Lower lobe of right lung (tissue), 2 donors: Measurements from ENCODE around the gene NLRP6. TPM values are rescaled to one million over a fixed set of nuclear protein-coding genes. Genes with fewer than 3 reads are reported as not detected.
"Not testable (repeated sequence)": the region's sequence is repeated elsewhere in the genome, so short reads cannot be mapped to it uniquely, and the experiment has no call there.

ENCODE experiments used
- ATAC-seq, 2 donors: fragments of 200-7000 bp; cut with Tn5 transposase; one replicate each; pipeline ENCODE4 v1.9.1; 2020 to 2022; ENCODE audit warnings: mild to moderate bottlenecking in 2 of 2, moderate library complexity in 2 of 2
- DNase-seq: peaks from one replicate; pipeline ENCODE4 v3.0.0-alpha.2; 2020
- H3K27ac ChIP-seq: fragments of 200-600 bp; one replicate; pipeline ENCODE4 v1.8.0; 2022
- H3K27me3 ChIP-seq: fragments of 200-600 bp; one replicate; pipeline ENCODE4 v1.8.0; 2022; ENCODE audit warnings: low read depth
- H3K36me3 ChIP-seq: fragments of 200-600 bp; one replicate; pipeline ENCODE4 v1.8.0; 2022; ENCODE audit warnings: mild to moderate bottlenecking
- H3K4me1 ChIP-seq: fragments of 200-600 bp; one replicate; pipeline ENCODE4 v1.8.0; 2022
- H3K4me3 ChIP-seq: fragments of 200-600 bp; one replicate; pipeline ENCODE4 v1.8.0; 2022; ENCODE audit warnings: mild to moderate bottlenecking
- H3K9me3 ChIP-seq: fragments of 200-600 bp; one replicate; pipeline ENCODE4 v1.8.0; 2022
- intact Hi-C: fragments of 100-400 bp; cut with DNase I; formaldehyde crosslinking; loops from one replicate; pipeline ENCODE4 v1.11.0; 2022
- total RNA-seq: library from RNA; stranded (reverse); fragmentation: NEBNext Ultra II Directional; extraction: Animal tissue kit (Norgen Biotek cat#: 25700); gene quantifications from one replicate; pipeline ENCODE4 v1.2.1, GENCODE V29; 2021
- TF ChIP-seq, protein P1 (sequence below): fragments of 200-600 bp; IDR thresholded peaks from one replicate; pipeline ENCODE4 v1.8.0; 2022; ENCODE audit warnings: antibody characterized with exemption, mild to moderate bottlenecking
- donor health status: DM: no; HTN: yes; CAD: no; lungs with severe emphysema.

Gene NLRP6
- total RNA-seq, 1 donor from 2014 or later: 1.3 TPM

DNA sequence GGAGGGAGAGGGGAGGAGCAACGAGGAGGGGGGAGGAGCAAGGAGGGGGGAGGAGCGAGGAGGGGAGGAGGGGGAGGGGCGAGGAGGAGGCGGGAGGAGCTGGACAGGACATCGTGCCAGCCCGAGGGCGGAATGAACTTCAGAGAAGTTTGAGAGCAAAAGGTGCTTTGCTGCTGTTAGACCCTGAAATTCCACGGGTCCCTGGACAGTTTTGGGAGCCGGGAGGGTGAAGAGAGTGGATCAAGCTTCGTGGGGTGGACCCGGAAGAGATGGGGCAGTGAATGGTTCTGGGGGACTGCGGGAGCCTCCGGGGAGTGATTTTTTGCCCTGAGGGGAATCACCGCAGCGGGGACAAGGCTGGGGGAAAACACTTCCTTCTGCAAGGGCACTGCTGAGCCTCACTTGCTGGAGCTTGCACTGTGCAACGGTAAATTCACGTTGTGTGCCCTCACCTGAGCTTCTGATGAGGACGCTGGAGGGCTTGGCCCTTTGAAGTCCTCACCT is 10.7 kb upstream of the NLRP6 start:
- Histone ChIP-seq H3K4me3 (peak overlapping the region; percentile 47), H3K27ac (peak overlapping the region; percentile 85), H3K27me3 (no peaks in the 10 kb centered on the region), H3K36me3 (no peaks in the 10 kb centered on the region), H3K4me1 (peaks cover 14% of the 10 kb centered on the region), H3K9me3 (no peaks in the 10 kb centered on the region)
- DNase-seq (peak; percentile 86), ATAC-seq (peak; percentile 71 to 72)
- intact Hi-C loops: no loop called here
- TF ChIP-seq, protein P1, sequence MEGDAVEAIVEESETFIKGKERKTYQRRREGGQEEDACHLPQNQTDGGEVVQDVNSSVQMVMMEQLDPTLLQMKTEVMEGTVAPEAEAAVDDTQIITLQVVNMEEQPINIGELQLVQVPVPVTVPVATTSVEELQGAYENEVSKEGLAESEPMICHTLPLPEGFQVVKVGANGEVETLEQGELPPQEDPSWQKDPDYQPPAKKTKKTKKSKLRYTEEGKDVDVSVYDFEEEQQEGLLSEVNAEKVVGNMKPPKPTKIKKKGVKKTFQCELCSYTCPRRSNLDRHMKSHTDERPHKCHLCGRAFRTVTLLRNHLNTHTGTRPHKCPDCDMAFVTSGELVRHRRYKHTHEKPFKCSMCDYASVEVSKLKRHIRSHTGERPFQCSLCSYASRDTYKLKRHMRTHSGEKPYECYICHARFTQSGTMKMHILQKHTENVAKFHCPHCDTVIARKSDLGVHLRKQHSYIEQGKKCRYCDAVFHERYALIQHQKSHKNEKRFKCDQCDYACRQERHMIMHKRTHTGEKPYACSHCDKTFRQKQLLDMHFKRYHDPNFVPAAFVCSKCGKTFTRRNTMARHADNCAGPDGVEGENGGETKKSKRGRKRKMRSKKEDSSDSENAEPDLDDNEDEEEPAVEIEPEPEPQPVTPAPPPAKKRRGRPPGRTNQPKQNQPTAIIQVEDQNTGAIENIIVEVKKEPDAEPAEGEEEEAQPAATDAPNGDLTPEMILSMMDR: no peak

DNA sequence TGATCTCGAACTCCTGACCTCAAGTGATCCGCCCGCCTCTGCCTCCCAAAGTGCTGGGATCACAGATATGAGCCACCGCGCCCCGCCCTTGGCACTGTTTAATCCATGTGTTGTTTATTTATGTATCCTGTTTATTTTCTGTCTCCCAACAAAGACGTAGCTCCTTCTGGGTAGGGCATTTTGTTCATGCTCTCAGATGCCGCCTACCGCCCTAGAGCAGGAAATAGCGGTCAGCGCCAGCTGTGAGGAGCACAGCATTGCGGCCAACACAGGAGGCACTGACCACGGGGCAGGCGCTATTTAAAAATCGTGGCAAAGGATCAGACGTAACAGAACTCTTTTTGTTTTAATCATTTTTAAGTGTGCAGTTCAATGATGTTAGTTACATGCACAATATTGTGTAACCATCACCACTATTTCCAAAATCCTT is 9.5 kb upstream of the NLRP6 start:
- TF ChIP-seq, protein P1: peak; percentile 35
- DNase-seq: peak; percentile 85
- ATAC-seq: peak; percentile 83 to 86
- H3K27me3 ChIP-seq, intact Hi-C loops, H3K36me3 ChIP-seq, H3K9me3 ChIP-seq: not testable (repeated sequence)
- H3K4me3 ChIP-seq: peak overlapping the region; percentile 47
- H3K4me1 ChIP-seq: peaks cover 14% of the 10 kb centered on the region
- peak overlapping the region; percentile 85 for H3K27ac ChIP-seq

DNA sequence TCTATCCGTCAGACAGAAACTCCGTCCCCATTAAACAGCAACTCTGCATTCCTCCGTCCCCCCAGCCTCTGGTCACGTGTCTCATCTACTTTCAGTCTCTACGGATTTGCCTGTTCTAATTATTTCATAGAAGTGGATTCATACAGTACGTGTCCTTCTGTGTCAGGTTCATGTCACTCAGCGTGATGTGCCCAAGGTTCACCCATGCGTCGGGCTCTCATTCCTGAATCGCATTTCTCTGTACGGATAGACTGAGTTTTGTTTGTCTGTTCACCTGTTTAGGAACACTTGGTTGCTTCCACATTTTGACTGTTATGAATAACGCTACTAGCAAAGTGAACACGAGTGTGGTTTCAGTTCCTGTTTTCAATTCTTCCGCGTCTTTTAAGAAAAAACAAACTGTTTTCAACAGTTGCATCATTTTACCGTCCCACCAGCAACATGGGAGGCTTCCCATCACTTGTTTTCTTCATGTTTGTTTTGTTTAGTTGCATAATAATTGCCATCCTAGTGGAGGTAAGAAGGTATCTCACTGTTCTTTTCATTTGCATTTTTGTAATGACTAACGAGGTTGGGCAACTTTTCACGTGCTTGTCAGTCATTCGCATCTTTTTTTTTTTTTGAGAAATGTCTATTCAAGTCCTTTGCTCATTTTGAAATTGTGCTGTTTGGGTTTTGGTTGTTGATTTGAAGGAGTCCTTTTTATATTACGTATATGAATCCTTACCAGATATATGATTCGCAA is 8.9 kb upstream of the NLRP6 start:
- TF ChIP-seq, protein P1: no peak
- H3K4me3 ChIP-seq: peak overlapping the region; percentile 47
- ATAC-seq: peak; percentile 48 to 56
- peak overlapping the region; percentile 85 for H3K27ac ChIP-seq
- intact Hi-C loops: no loop called here
- no peaks in the 10 kb centered on the region for H3K9me3 ChIP-seq
- no peaks in the 10 kb centered on the region for H3K27me3 ChIP-seq
- no peaks in the 10 kb centered on the region for H3K36me3 ChIP-seq
- peaks cover 14% of the 10 kb centered on the region for H3K4me1 ChIP-seq
- no peak for DNase-seq

DNA sequence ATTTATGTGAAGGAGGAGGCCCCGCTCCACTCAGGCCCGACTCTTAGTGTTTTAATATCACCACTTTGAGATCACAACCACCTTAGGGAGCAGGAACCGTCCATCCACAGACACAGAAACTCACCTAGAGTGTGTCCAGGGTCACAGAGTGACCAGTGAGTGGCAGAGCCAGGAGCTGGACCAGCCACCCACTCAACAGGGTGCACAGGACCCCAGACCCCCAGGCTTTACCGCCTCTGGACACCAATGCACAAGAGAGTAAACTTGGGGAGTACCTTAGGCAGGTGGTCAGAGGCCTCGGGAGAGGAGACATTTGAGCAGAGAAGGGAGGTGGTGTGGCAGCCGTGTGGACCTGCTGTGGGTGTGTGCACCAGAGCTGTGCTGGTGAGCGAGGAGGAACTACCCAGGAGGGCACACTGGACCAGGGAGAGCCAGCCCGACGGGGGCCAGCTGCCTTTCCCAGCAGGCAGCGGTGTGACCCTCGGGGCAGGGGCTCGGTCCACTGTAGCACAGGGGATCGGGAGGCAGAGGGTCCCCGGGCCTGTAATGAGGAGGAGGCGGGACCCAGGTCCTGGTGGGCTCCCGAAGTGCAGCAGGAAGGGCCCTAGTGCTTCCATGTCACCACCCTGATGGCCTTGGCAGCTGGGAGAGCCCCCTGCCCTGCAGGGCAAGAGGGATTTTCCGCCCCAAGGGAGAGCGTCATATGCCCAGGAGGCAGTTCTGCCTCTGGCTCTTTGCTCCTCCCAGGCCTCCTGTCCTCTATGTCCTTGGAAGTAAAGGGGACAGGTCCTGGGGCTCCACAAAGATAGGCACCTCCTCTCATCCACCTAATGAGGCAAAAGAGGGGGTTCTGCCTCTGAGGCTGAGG is 7.5 kb upstream of the NLRP6 start:
- Histone ChIP-seq H3K36me3 (no peaks in the 10 kb centered on the region), H3K27me3 (no peaks in the 10 kb centered on the region), H3K27ac (peak overlapping the region; percentile 85), H3K4me1 (peaks cover 14% of the 10 kb centered on the region), H3K9me3 (no peaks in the 10 kb centered on the region), H3K4me3 (no peak overlapping the region)
- TF ChIP-seq, protein P1: no peak
- intact Hi-C loops: no loop called here
- DNase-seq (no peak), ATAC-seq (no peak)

DNA sequence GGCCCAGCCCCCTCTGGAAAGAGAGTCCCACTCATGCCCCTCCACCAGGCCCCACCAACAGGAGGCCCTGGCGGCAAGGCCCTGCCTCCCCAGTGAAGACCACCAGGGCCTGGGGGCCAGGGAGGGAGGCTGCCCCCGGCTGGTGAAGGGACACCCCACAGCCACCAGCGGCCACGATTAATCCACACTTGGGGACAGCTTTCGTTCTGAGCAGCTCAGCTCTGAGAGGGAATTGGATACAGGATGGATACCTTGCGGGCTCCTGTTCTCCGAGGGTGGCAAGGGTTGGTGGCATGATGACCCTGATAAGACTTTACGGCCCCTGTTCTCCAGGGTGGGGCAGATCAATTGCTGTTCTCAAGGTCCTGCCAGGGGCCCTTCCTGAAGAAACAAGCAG is 6.9 kb upstream of the NLRP6 start:
- H3K9me3 ChIP-seq: no peaks in the 10 kb centered on the region
- H3K27me3 ChIP-seq: no peaks in the 10 kb centered on the region
- ATAC-seq (no peak), DNase-seq (no peak)
- no peaks in the 10 kb centered on the region for H3K36me3 ChIP-seq
- intact Hi-C loops: no loop called here
- TF ChIP-seq, protein P1: no peak
- peaks cover 14% of the 10 kb centered on the region for H3K4me1 ChIP-seq
- H3K4me3 ChIP-seq: no peak overlapping the region
- peak overlapping the region; percentile 85 for H3K27ac ChIP-seq
